ENCODE measurements around the gene OXT.

Gene OXT

GRCh38 chr20:3121271-3121911, 50.0 kb downstream of the OXT start:
- Histone ChIP-seq H3K27me3 (ENCODE audit: low read depth, low read length) (no peaks in the 10 kb centered on the region), H3K36me3 (ENCODE audit: control insufficient read depth in 1 of 2, insufficient read depth in 2 of 2, low read length in 2 of 2) (peaks cover 6 to 22% of the 10 kb centered on the region in 2 donors)

More at GRCh38 chr20:3121271-3121911, 50.0 kb downstream of the OXT start:
- no peaks in the 10 kb centered on the region for H3K4me1 ChIP-seq (ENCODE audit: control insufficient read depth in 1 of 2, insufficient read depth in 2 of 2, low read length in 2 of 2)
- no peak overlapping the region for H3K4me3 ChIP-seq (ENCODE audit: low read depth in 1 of 2, low read length in 2 of 2)
- no peak overlapping the region for H3K27ac ChIP-seq (ENCODE audit: low read length)
- H3K9me3 ChIP-seq (ENCODE audit: control insufficient read depth in 1 of 2, low read length in 2 of 2) = no peaks in the 10 kb centered on the region
